ENCODE data around the gene PHLPP1.

PHLPP1 gene

GRCh38 chr18:62876111-62876510 lies 160.8 kb downstream of the PHLPP1 start:
- Histone ChIP-seq H3K9me3 (replicated peaks; ENCODE audit: insufficient read depth, low read length) (no peaks in the 10 kb centered on the region), H3K27ac (ENCODE audit: low read length) (no peak overlapping the region), H3K27me3 (replicated peaks; ENCODE audit: insufficient read depth, low read length) (no peaks in the 10 kb centered on the region), H3F3A (ENCODE audit: insufficient read depth, low read length) (no peaks in the 10 kb centered on the region), H3K4me2 (ENCODE audit: low read depth, low read length) (no peak overlapping the region), H4K20me1 (ENCODE audit: insufficient read depth, low read length) (no peaks in the 10 kb centered on the region), H3K9ac (ENCODE audit: low read length) (no peak overlapping the region), H3K36me3 (replicated peaks; ENCODE audit: insufficient read depth, low read length) (no peaks in the 10 kb centered on the region), H3K9me2 (replicated peaks; ENCODE audit: insufficient read depth, low read length) (no peaks in the 10 kb centered on the region), H3K4me3 (ENCODE audit: low read length) (no peak overlapping the region), H3K79me2 (ENCODE audit: low read length) (no peaks in the 10 kb centered on the region), H3K4me1 (ENCODE audit: low read length) (peaks cover 3% of the 10 kb centered on the region; the same call in 1 of the 2 replicates), H2AFZ (ENCODE audit: low read length) (no peak overlapping the region)
- TF ChIP-seq CTCF (IDR thresholded peaks at IDR 0.05; ENCODE audit: low read length) = no peak
- TF ChIP-seq EZH2phosphoT487 (IDR thresholded peaks at IDR 0.05; ENCODE audit: low read length) = no peak
- no peak for TF ChIP-seq EZH2 (optimal IDR thresholded peaks at IDR 0.05; ENCODE audit: low read depth, low read length)
- DNase-seq = no peak

- Histone ChIP-seq H3K9ac (ENCODE audit: low read length) (no peak overlapping the region), H3F3A (ENCODE audit: insufficient read depth, low read length) (no peaks in the 10 kb centered on the region), H3K79me2 (ENCODE audit: low read length) (no peaks in the 10 kb centered on the region), H3K9me2 (replicated peaks; ENCODE audit: insufficient read depth, low read length) (no peaks in the 10 kb centered on the region), H3K4me2 (ENCODE audit: low read depth, low read length) (no peak overlapping the region), H3K4me3 (ENCODE audit: low read length) (no peak overlapping the region), H2AFZ (ENCODE audit: low read length) (no peak overlapping the region), H3K36me3 (replicated peaks; ENCODE audit: insufficient read depth, low read length) (no peaks in the 10 kb centered on the region), H3K4me1 (ENCODE audit: low read length) (peaks cover 3% of the 10 kb centered on the region; the same call in 1 of the 2 replicates), H3K27me3 (replicated peaks; ENCODE audit: insufficient read depth, low read length) (no peaks in the 10 kb centered on the region), H3K27ac (ENCODE audit: low read length) (no peak overlapping the region), H3K9me3 (replicated peaks; ENCODE audit: insufficient read depth, low read length) (no peaks in the 10 kb centered on the region), H4K20me1 (ENCODE audit: insufficient read depth, low read length) (no peaks in the 10 kb centered on the region)
- TF ChIP-seq CTCF (IDR thresholded peaks at IDR 0.05; ENCODE audit: low read length) (no peak), EZH2phosphoT487 (IDR thresholded peaks at IDR 0.05; ENCODE audit: low read length) (no peak), EZH2 (optimal IDR thresholded peaks at IDR 0.05; ENCODE audit: low read depth, low read length) (no peak)
- no peak for DNase-seq
These were observed 161.5 kb downstream of the PHLPP1 start for GRCh38 chr18:62876828-62877227.

- H3K4me2 ChIP-seq (ENCODE audit: low read depth, low read length) = no peak overlapping the region
- H3K4me1 ChIP-seq (ENCODE audit: low read length) = no peaks in the 10 kb centered on the region
- no peak overlapping the region for H3K4me3 ChIP-seq (ENCODE audit: low read length)
- no peaks in the 10 kb centered on the region for H3F3A ChIP-seq (ENCODE audit: insufficient read depth, low read length)
- no peak overlapping the region for H2AFZ ChIP-seq (ENCODE audit: low read length)
- TF ChIP-seq EZH2phosphoT487 (IDR thresholded peaks at IDR 0.05; ENCODE audit: low read length) (no peak), EZH2 (optimal IDR thresholded peaks at IDR 0.05; ENCODE audit: low read depth, low read length) (no peak), CTCF (IDR thresholded peaks at IDR 0.05; ENCODE audit: low read length) (no peak)
- H4K20me1 ChIP-seq (ENCODE audit: insufficient read depth, low read length) = no peaks in the 10 kb centered on the region
- H3K27ac ChIP-seq (ENCODE audit: low read length) = no peak overlapping the region
- no peaks in the 10 kb centered on the region for H3K27me3 ChIP-seq (replicated peaks; ENCODE audit: insufficient read depth, low read length)
- H3K79me2 ChIP-seq (ENCODE audit: low read length) = no peaks in the 10 kb centered on the region
- no peaks in the 10 kb centered on the region for H3K9me2 ChIP-seq (replicated peaks; ENCODE audit: insufficient read depth, low read length)
- no peak for DNase-seq
- H3K9ac ChIP-seq (ENCODE audit: low read length) = no peak overlapping the region
- H3K9me3 ChIP-seq (replicated peaks; ENCODE audit: insufficient read depth, low read length) = no peaks in the 10 kb centered on the region
- H3K36me3 ChIP-seq (replicated peaks; ENCODE audit: insufficient read depth, low read length) = no peaks in the 10 kb centered on the region
These were observed 162.3 kb downstream of the PHLPP1 start for GRCh38 chr18:62877411-62878221.
